GM12878 (cell line): ENCODE results near the gene DCST1. TPM values are rescaled to one million over a fixed set of nuclear protein-coding genes. Genes with fewer than 3 reads are reported as not detected.

Experiments
- ATAC-seq: fragments of 200-7000 bp; cut with Tn5 transposase; 3 replicates; pipeline ENCODE4 v1.9.1; 2020; ENCODE audit warnings: mild to moderate bottlenecking, moderate library complexity
- BruUV-seq: library from RNA; stranded (reverse); fragments of 400-500 nt; replicated peaks from 2 replicates; lab custom pipeline; 2021; lab: Mats Ljungman, UMichigan
- CTCF ChIA-PET: fragments of 300-600 bp; sonication (Branson Sonifier 250); formaldehyde crosslinking; extraction: SDS; loops from one replicate; lab custom pipeline; 2021; ENCODE audit warnings: inconsistent platforms; lab: Yijun Ruan, JAX
- POLR2A ChIA-PET: fragments of 350-600 bp; formaldehyde crosslinking; extraction: SDS; loops from one replicate; lab custom pipeline; 2021; ENCODE audit warnings: inconsistent platforms; lab: Charles Lee
- RAD21 ChIA-PET: fragments of 300-600 bp; sonication (Branson Sonifier 250); formaldehyde crosslinking; loops from one replicate; lab custom pipeline; 2023; ENCODE audit warnings: antibody characterized with exemption; ENCODE audit not compliant: unreplicated experiment; lab: Charles Lee
- SMC1A ChIA-PET: fragments of 300-600 bp; sonication (Branson Sonifier 250); formaldehyde crosslinking; loops from one replicate; lab custom pipeline; 2023; ENCODE audit not compliant: unreplicated experiment, uncharacterized antibody; lab: Charles Lee
- DNase-seq: peaks from one replicate; pipeline ENCODE4 v3.0.0-alpha.2; 2011; ENCODE audit warnings: low read depth, low spot score
- FAIRE-seq: peaks from 3 replicates; lab custom pipeline; 2011; peaks lifted over from hg19 to GRCh38; lab: Jason Lieb, UNC
- H2AFZ ChIP-seq: 2 replicates; pipeline ENCODE4 v1.6.0; 2011; ENCODE audit warnings: low read depth, low read length, control low read depth; ENCODE audit not compliant: control insufficient read depth
- H3K27ac ChIP-seq: 2 replicates; pipeline ENCODE4 v1.5.1; 2011; ENCODE audit warnings: control low read depth; ENCODE audit not compliant: control insufficient read depth, insufficient read depth
- H3K27me3 ChIP-seq, 2 experiments: replicated peaks in 1 of 2; 2 replicates each; pipeline versions ENCODE4 v1.6.0 to v1.6.1; 2011; ENCODE audit warnings: low read length in 1 of 2; ENCODE audit not compliant: control insufficient read depth in 2 of 2, insufficient read depth in 2 of 2
- H3K36me3 ChIP-seq, 2 experiments: 2 replicates each; pipeline ENCODE4 v1.5.1; 2011; ENCODE audit warnings: low read length in 1 of 2; ENCODE audit not compliant: control insufficient read depth in 2 of 2, insufficient read depth in 2 of 2
- H3K4me1 ChIP-seq: 2 replicates; pipeline ENCODE4 v1.6.1; 2011; ENCODE audit warnings: mild to moderate bottlenecking, low read length, moderate library complexity, mixed read lengths; ENCODE audit not compliant: control insufficient read depth, insufficient read depth
- H3K4me2 ChIP-seq: 2 replicates; pipeline ENCODE4 v1.6.0; 2011; ENCODE audit warnings: control low read depth; ENCODE audit not compliant: control insufficient read depth, insufficient read depth
- H3K4me3 ChIP-seq: fragments of 200-600 bp; sonication (generic); 2 replicates; pipeline ENCODE4 v1.5.1; 2016
- H3K79me2 ChIP-seq: 2 replicates; pipeline ENCODE4 v1.6.0; 2011; ENCODE audit warnings: low read length; ENCODE audit not compliant: control insufficient read depth, insufficient read depth
- H3K9ac ChIP-seq: 2 replicates; pipeline ENCODE4 v1.8.0; 2011; ENCODE audit warnings: low read length, control low read depth, mixed read lengths; ENCODE audit not compliant: control insufficient read depth, insufficient read depth
- H3K9me3 ChIP-seq: replicated peaks from 3 replicates; pipeline ENCODE4 v1.5.1; 2011; ENCODE audit warnings: mild to moderate bottlenecking, low read length; ENCODE audit not compliant: control insufficient read depth, insufficient read depth
- H4K20me1 ChIP-seq: 2 replicates; pipeline ENCODE4 v1.6.0; 2011; ENCODE audit not compliant: control insufficient read depth, insufficient read depth
- BHLHE40 ChIP-seq, 2 experiments: fragments of 450-650 bp in 1 of 2; IDR thresholded peaks; 2 replicates each; pipeline ENCODE4 v1.6.1; 2011 to 2017; ENCODE audit warnings: low read depth in 2 of 2, borderline replicate concordance in 1 of 2, improper control_type of control experiment in 1 of 2, low read length in 1 of 2, mild to moderate bottlenecking in 1 of 2
- CBFB ChIP-seq: IDR thresholded peaks from 2 replicates; pipeline ENCODE4 v1.6.1; 2016; ENCODE audit warnings: antibody characterized with exemption, low read depth
- CBX3 ChIP-seq: fragments of 200-600 bp; sonication (generic); IDR thresholded peaks from 2 replicates; pipeline ENCODE4 v1.6.1; 2016; ENCODE audit warnings: low read depth, borderline replicate concordance
- CBX5 ChIP-seq: sonication (generic); IDR thresholded peaks from 2 replicates; pipeline ENCODE4 v1.6.1; 2016; ENCODE audit warnings: low read depth, moderate library complexity, mild to moderate bottlenecking, inconsistent platforms
- EGR1 ChIP-seq, 2 experiments: IDR thresholded peaks; 1 replicate in 1 of 2; 2 replicates in 1 of 2; pipeline ENCODE4 v1.6.1; 2011 to 2012; ENCODE audit warnings: low read depth in 2 of 2, low read length in 2 of 2, borderline replicate concordance in 1 of 2, mild to moderate bottlenecking in 1 of 2, moderate library complexity in 1 of 2
- EZH2 ChIP-seq: IDR thresholded peaks from 2 replicates; pipeline ENCODE4 v1.6.1; 2012; ENCODE audit warnings: low read depth, mild to moderate bottlenecking, control low read depth, inconsistent platforms, low read length, borderline replicate concordance; ENCODE audit not compliant: control insufficient read depth
- HCFC1 ChIP-seq: fragments of 150-350 bp; IDR thresholded peaks from 2 replicates; pipeline ENCODE4 v1.6.1; 2014; ENCODE audit warnings: low read length
- HDGF ChIP-seq: fragments of 450-650 bp; IDR thresholded peaks from 2 replicates; pipeline ENCODE4 v1.6.1; 2016; ENCODE audit warnings: antibody characterized with exemption
- IKZF1 ChIP-seq: fragments of 450-650 bp; conservative IDR thresholded peaks from 2 replicates; pipeline ENCODE4 v1.6.1; 2017; ENCODE audit warnings: antibody characterized with exemption, mild to moderate bottlenecking
- JUNB ChIP-seq: IDR thresholded peaks from 2 replicates; pipeline ENCODE4 v1.6.1; 2016; ENCODE audit warnings: antibody characterized with exemption, mild to moderate bottlenecking
- JUND ChIP-seq: IDR thresholded peaks from 2 replicates; pipeline ENCODE4 v1.6.1; 2012; ENCODE audit warnings: low read depth, mild to moderate bottlenecking, low read length, improper control_type of control experiment, moderate library complexity
- LARP7 ChIP-seq: fragments of 450-650 bp; IDR thresholded peaks from 2 replicates; pipeline ENCODE4 v1.6.1; 2017; ENCODE audit warnings: mild to moderate bottlenecking
- MAX ChIP-seq: IDR thresholded peaks from 2 replicates; pipeline ENCODE4 v1.6.1; 2012; ENCODE audit warnings: low read depth, low read length, improper control_type of control experiment
- MXI1 ChIP-seq: fragments of 150-350 bp; IDR thresholded peaks from 2 replicates; pipeline ENCODE4 v1.6.1; 2011; ENCODE audit warnings: low read depth, mild to moderate bottlenecking, inconsistent platforms, low read length, improper control_type of control experiment
- NFIC ChIP-seq: IDR thresholded peaks from 2 replicates; pipeline ENCODE4 v1.6.1; 2012; ENCODE audit warnings: low read depth, mild to moderate bottlenecking, inconsistent platforms, low read length, moderate library complexity
- POLR2AphosphoS2 ChIP-seq: IDR thresholded peaks from 2 replicates; pipeline ENCODE4 v1.6.1; 2011; ENCODE audit warnings: low read depth, mild to moderate bottlenecking, low read length, improper control_type of control experiment, moderate library complexity
- RFX5 ChIP-seq: IDR thresholded peaks from 2 replicates; pipeline ENCODE4 v1.6.1; 2011; ENCODE audit warnings: low read depth, low read length, improper control_type of control experiment
- SUPT20H ChIP-seq: IDR thresholded peaks from 2 replicates; pipeline ENCODE4 v1.6.1; 2011; ENCODE audit warnings: low read depth, mild to moderate bottlenecking, low read length, moderate library complexity, borderline replicate concordance; ENCODE audit not compliant: control insufficient read depth
- TBL1XR1 ChIP-seq: IDR thresholded peaks from 2 replicates; pipeline ENCODE4 v1.6.1; 2012; ENCODE audit warnings: low read depth, low read length, improper control_type of control experiment
- ZBED1 ChIP-seq: IDR thresholded peaks from 2 replicates; pipeline ENCODE4 v1.6.1; 2016; ENCODE audit warnings: borderline replicate concordance
- ZNF24 ChIP-seq: fragments of 450-650 bp; IDR thresholded peaks from 2 replicates; pipeline ENCODE4 v1.6.1; 2017; ENCODE audit warnings: antibody characterized with exemption, mild to moderate bottlenecking
- WGBS: methylation state at CpG from one replicate; pipeline ENCODE4 v1.1.6; 2016; ENCODE audit warnings: low lambda C conversion rate; ENCODE audit not compliant: insufficient replicate concordance, insufficient coverage; ENCODE audit errors: missing lambda C conversion rate; 5-methylcytosine and 5-hydroxymethylcytosine counted together
- in situ Hi-C: fragments of 300-500 bp; cut with MboI; formaldehyde crosslinking; loops from 9 replicates; pipeline ENCODE4 v1.14.3; 2018; ENCODE audit warnings: mixed read lengths
- intact Hi-C: fragments of 100-400 bp; cut with micrococcal nuclease; formaldehyde crosslinking; loops from one replicate; pipeline ENCODE4 v1.14.2; 2022; ENCODE audit not compliant: unreplicated experiment
- polyA plus RNA-seq, 11 experiments: library from polyadenylated mRNA; depleted of rRNA in 4 of 11; unstranded in 6 of 11; stranded (reverse) in 5 of 11; fragments of >200 nt; fragmentation: Nextera tagmentation in 4 of 11; fragmentation: Illumina TruSeq in 1 of 11; extraction: Ambion mirVana in 4 of 11; extraction: Trizol in 1 of 11; gene quantifications; 1 replicate in 1 of 11; 2 replicates in 10 of 11; pipeline versions ENCODE4 v1.2.1 to v1.2.3, GENCODE V29; 2011 to 2016; ENCODE audit warnings: inconsistent platforms in 2 of 11, missing spikeins in 2 of 11, low read depth in 1 of 11
- total RNA-seq, 4 experiments: library from RNA; depleted of rRNA in 3 of 4; stranded (reverse); fragments of >200 nt in 3 of 4; fragmentation: Illumina TruSeq in 1 of 4; extraction: Trizol in 1 of 4; gene quantifications; 2 replicates each; pipeline versions ENCODE4 v1.2.1 to v1.2.3, GENCODE V29; 2013 to 2021
- TF ChIP-seq, protein P1 (sequence below): IDR thresholded peaks from 2 replicates; pipeline ENCODE4 v1.6.1; 2011; ENCODE audit warnings: low read depth, mild to moderate bottlenecking, low read length, moderate library complexity, borderline replicate concordance; ENCODE audit errors: extremely low read depth

DCST1 gene
- total and polyA plus RNA-seq, 10 of the 15 experiments (the other 5 are each of a cell fraction or from before 2014, with no cell fraction given), result not detected

- TF ChIP-seq POLR2AphosphoS2 (no peak), IKZF1 (peak; percentile 83), ZNF24 (no peak), RFX5 (no peak), NFIC (no peak)
Measured at GRCh38 chr1:155084722-155085503, 51.3 kb downstream of the DCST1 start (continued).

DNA sequence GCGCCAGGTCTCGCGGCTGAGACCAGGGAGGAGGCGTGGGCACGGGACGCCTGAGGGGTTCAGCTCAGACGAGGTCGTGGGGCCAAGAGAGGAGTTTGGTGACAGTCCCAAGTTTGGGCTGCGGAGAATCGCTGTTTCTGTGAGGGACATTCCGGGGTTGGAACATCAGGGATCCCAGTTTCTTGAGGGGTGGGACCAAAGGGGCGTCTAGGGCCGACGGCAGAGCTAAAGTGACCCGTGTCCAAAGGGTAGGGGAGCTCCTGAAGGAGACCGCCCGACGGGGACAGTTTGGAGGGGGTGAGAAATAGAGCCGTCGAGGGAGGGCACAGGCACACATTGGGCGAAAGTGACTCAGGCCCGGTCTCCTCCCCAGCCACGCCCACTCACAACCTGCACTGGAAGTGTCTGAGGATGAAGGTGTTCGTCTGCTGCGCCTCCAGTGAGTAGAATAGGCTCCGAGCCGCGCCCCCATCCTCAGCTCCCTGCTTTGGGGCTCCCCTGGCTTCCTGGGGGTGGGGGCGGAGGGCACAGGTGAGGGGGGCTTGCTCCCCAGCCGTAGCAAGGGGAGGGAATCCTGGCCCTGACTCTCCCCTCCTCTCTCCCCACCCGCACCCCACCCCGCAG, 52.0 kb downstream of the DCST1 start:
- Histone ChIP-seq H3K9ac (no peak overlapping the region), H4K20me1 (no peaks in the 10 kb centered on the region), H3K27ac (no peak overlapping the region), H3K27me3 (peaks cover 15 to 18% of the 10 kb centered on the region in 2 experiments), H3K4me2 (peak overlapping the region; percentile 79), H3K4me3 (peak overlapping the region; percentile 72), H3K4me1 (peaks cover 30% of the 10 kb centered on the region), H3K36me3 (no peaks in the 10 kb centered on the region), H3K9me3 (no peaks in the 10 kb centered on the region), H2AFZ (peak overlapping the region; percentile 97), H3K79me2 (no peaks in the 10 kb centered on the region)
- ChIA-PET POLR2A (interaction anchor here (0.8 to 2.0 kb wide), 12 partner anchors 15 to 133 kb away, joined by 3 to 12 read pairs (median 4); partner anchors contain the start of genes ADAM15, CKS1B, DPM3 and EFNA4), RAD21 (interaction anchor here (0.6 to 3.0 kb wide), 31 partner anchors 10 to 606 kb away, joined by 3 to 63 read pairs (median 5); partner anchors contain the start of genes ADAM15, CKS1B, EFNA4 and FLAD1), SMC1A (interaction anchor here (0.6 to 2.9 kb wide), 16 partner anchors 10 to 416 kb away, joined by 3 to 17 read pairs (median 4); partner anchors contain the start of genes EFNA4 and KRTCAP2), CTCF (interaction anchor here (0.6 to 5.5 kb wide), 50 partner anchors 8 to 904 kb away, joined by 3 to 195 read pairs (median 5); partner anchors contain the start of genes ADAM15, CKS1B, EFNA4 and FLAD1)
- intact Hi-C loops (loop anchor here (2.0 to 10.0 kb wide), 2 partner anchors 527 to 601 kb away; partner anchors contain the start of gene UBE2Q1), in situ Hi-C loops (no loop called here)
- BruUV-seq, result no TSS peak
- FAIRE-seq, result no peak
- ATAC-seq, result peak; percentile 38
- DNase-seq, result no peak
- WGBS, result 1% methylated on average over 29 of the region's 32 CpGs
- TF ChIP-seq EZH2 (no peak), MXI1 (peak; percentile 12; the same call in 1 of the 2 replicates), LARP7 (peak; percentile 9; the same call in 1 of the 2 replicates), HCFC1 (no peak), JUNB (no peak), JUND (no peak), ZBED1 (no peak), IKZF1 (peak; percentile 54), CBX5 (no peak), MAX (peak; percentile 48; the same call in 1 of the 2 replicates), CBFB (no peak), EGR1 (IDR thresholded peaks at IDR 0.05; ENCODE audit: borderline replicate concordance in 1 of 2, low read depth in 2 of 2, low read length in 2 of 2) (0 out of 3 replicates have a peak, but pooled peaks of 1 of the 2 experiments have one; percentile 10), HDGF (no peak), TBL1XR1 (no peak), BHLHE40 (IDR thresholded peaks at IDR 0.05; ENCODE audit: borderline replicate concordance in 1 of 2, low read depth in 2 of 2, low read length in 1 of 2) (peak; percentile 68 to 87; a peak in 3 of 4 replicates), CBX3 (no peak), SUPT20H (no peak)
- TF ChIP-seq, protein P1, sequence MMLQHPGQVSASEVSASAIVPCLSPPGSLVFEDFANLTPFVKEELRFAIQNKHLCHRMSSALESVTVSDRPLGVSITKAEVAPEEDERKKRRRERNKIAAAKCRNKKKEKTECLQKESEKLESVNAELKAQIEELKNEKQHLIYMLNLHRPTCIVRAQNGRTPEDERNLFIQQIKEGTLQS, result no peak
